ENCODE measurements around the gene TIMP2. TPM values are rescaled to one million over a fixed set of nuclear protein-coding genes. Genes with fewer than 3 reads are reported as not detected.

Gene TIMP2
- total RNA-seq, 4 donors from 2014 or later, result 172 to 315 (median 211) TPM

DNA sequence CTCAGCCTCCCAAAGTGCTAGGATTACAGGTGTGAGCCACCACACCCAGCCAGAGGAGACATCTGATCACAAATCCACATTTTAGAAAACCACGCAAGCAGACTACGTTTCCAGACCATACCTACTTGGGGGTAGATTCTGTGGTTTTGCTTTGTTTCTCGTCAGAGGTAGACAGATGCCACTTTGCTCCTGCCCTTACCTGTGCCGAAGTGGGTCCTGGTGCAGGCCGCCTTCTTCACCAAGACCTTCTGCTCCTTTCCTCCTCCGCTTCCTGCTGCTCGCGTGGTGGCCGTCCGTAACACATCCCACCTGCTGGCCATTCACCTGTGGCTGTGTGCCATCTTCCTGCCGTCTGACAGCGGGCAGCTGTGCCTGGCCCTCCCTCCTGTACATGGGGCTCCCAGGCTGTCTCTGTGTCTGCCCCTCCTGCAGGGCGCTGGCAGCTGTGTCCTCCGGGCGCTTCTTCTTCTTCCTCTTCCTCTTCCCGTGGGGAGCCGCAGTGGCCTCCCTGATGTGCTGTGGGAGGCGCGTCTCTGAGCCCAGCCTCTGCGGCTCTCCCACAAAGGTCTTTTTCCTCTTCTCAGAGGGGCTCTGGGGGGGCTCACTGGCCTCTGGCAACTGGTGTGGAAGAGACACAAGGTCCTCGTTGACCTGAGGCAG is 121.9 kb downstream of the TIMP2 start:
- Histone ChIP-seq H3K36me3 (peaks cover 0 to 94% of the 10 kb centered on the region in 2 donors), H3K27me3 (no peaks in the 10 kb centered on the region), H3K27ac (peak overlapping the region in 2 of 4 donors; percentile 48 to 61), H3K4me1 (peaks cover 0 to 20% (median 0%) of the 10 kb centered on the region in 3 donors), H3K9me3 (no peaks in the 10 kb centered on the region), H3K4me3 (no peak overlapping the region)
- 81 to 92% methylated on average over 10 to 12 of the region's 21 CpGs for WGBS, 2 donors (ENCODE audit: low coverage in 1 of 2)
- no peak for ATAC-seq
- no peak for TF ChIP-seq EP300 (IDR thresholded peaks at IDR 0.05)
- TF ChIP-seq POLR2AphosphoS5 (IDR thresholded peaks at IDR 0.05), result no peak
- no peak for TF ChIP-seq POLR2A (IDR thresholded peaks at IDR 0.05)
- TF ChIP-seq, protein P1, sequence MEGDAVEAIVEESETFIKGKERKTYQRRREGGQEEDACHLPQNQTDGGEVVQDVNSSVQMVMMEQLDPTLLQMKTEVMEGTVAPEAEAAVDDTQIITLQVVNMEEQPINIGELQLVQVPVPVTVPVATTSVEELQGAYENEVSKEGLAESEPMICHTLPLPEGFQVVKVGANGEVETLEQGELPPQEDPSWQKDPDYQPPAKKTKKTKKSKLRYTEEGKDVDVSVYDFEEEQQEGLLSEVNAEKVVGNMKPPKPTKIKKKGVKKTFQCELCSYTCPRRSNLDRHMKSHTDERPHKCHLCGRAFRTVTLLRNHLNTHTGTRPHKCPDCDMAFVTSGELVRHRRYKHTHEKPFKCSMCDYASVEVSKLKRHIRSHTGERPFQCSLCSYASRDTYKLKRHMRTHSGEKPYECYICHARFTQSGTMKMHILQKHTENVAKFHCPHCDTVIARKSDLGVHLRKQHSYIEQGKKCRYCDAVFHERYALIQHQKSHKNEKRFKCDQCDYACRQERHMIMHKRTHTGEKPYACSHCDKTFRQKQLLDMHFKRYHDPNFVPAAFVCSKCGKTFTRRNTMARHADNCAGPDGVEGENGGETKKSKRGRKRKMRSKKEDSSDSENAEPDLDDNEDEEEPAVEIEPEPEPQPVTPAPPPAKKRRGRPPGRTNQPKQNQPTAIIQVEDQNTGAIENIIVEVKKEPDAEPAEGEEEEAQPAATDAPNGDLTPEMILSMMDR (IDR thresholded peaks at IDR 0.05), result no peak

Other genes starting within 250 kb of the TIMP2 start
- 10 to 100 TPM; 26.9 to 38.0 (median 31.0) TPM for gene CYTH1, start 143.1 kb downstream of the TIMP2 start, total RNA-seq
- 10 to 100 TPM; 26.6 to 44.0 (median 34.6) TPM for gene USP36, start 84.6 kb downstream of the TIMP2 start, total RNA-seq
- gene CEP295NL, start 22.2 kb downstream of the TIMP2 start, total RNA-seq, result 1 to 10 TPM; 1.6 to 9.0 (median 3.8) TPM
- 100 to 1,000 TPM; 101 to 260 (median 166) TPM for gene LGALS3BP, start 54.5 kb upstream of the TIMP2 start, total RNA-seq
- gene CANT1, start 84.4 kb upstream of the TIMP2 start, total RNA-seq, result 10 to 100 TPM; 11.2 to 30.1 (median 21.6) TPM
- gene C1QTNF1, start 98.8 kb upstream of the TIMP2 start, total RNA-seq, result 10 to 100 TPM; 50.8 to 76.5 (median 72.3) TPM
- 10 to 100 TPM in 3 of 4 donors, 1 to 10 TPM in 1; 8.3 to 46.5 (median 16.2) TPM for gene ENGASE, start 149.4 kb upstream of the TIMP2 start, total RNA-seq

Measured in gastroesophageal sphincter (tissue), 4 donors.